GM06990 (cell line): Measurements from ENCODE around the gene IFI35.

Source experiments
- DNase-seq: peaks from one replicate; pipeline ENCODE4 v3.0.0-alpha.2; 2011; ENCODE audit not compliant: insufficient read length; ENCODE audit errors: extremely low read depth
- H3K27me3 ChIP-seq: replicated peaks from 2 replicates; pipeline ENCODE4 v1.6.0; 2011; ENCODE audit warnings: low read length; ENCODE audit not compliant: control insufficient read depth, insufficient read depth
- H3K36me3 ChIP-seq: 2 replicates; pipeline ENCODE4 v1.5.1; 2011; ENCODE audit warnings: low read length; ENCODE audit not compliant: control insufficient read depth, insufficient read depth
- H3K4me3 ChIP-seq: replicated peaks from 2 replicates; pipeline ENCODE4 v1.5.1; 2011; ENCODE audit warnings: low read depth, mild to moderate bottlenecking, control low read depth, low read length
- TF ChIP-seq, protein P1 (sequence below): IDR thresholded peaks from 2 replicates; pipeline ENCODE4 v1.5.1; 2011; ENCODE audit warnings: low read length, control low read depth, mild to moderate bottlenecking, inconsistent platforms; ENCODE audit not compliant: insufficient read depth, poor library complexity, severe bottlenecking

Gene IFI35

DNA sequence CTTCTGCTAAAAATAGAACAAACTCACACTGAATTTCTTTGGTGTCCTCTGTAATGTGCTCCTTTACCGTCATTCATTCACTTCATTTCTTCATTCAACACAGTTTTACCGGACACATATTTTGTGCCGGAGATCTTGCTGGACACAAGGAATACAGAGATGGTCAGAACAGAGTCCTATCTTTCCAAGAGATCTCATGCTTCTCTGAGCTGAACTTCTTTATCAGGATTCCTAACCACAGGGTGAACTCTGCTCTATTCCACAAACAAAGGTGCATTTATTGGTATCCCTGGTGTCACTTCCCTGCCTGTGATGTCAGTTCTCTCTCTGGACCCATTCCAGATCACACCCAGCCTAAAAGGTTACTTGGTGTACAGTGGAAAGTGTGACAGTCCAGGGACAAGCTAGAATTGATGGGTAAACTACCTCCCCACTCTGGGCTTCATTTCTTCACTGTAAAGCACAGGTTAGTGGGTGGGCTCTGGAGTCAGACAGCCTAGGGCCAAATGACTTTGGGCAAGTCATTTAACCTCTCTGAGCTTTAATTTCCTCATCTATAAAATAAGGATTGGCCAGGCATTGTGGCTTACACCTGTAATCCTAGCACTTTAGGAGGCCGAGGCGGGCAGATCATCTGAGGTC is 4.2 kb downstream of the IFI35 start:
- no peaks in the 10 kb centered on the region for H3K27me3 ChIP-seq
- H3K36me3 ChIP-seq = peaks cover 23% of the 10 kb centered on the region
- H3K4me3 ChIP-seq = no peak overlapping the region
- TF ChIP-seq, protein P1, sequence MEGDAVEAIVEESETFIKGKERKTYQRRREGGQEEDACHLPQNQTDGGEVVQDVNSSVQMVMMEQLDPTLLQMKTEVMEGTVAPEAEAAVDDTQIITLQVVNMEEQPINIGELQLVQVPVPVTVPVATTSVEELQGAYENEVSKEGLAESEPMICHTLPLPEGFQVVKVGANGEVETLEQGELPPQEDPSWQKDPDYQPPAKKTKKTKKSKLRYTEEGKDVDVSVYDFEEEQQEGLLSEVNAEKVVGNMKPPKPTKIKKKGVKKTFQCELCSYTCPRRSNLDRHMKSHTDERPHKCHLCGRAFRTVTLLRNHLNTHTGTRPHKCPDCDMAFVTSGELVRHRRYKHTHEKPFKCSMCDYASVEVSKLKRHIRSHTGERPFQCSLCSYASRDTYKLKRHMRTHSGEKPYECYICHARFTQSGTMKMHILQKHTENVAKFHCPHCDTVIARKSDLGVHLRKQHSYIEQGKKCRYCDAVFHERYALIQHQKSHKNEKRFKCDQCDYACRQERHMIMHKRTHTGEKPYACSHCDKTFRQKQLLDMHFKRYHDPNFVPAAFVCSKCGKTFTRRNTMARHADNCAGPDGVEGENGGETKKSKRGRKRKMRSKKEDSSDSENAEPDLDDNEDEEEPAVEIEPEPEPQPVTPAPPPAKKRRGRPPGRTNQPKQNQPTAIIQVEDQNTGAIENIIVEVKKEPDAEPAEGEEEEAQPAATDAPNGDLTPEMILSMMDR = no peak
- no peak for DNase-seq

DNA sequence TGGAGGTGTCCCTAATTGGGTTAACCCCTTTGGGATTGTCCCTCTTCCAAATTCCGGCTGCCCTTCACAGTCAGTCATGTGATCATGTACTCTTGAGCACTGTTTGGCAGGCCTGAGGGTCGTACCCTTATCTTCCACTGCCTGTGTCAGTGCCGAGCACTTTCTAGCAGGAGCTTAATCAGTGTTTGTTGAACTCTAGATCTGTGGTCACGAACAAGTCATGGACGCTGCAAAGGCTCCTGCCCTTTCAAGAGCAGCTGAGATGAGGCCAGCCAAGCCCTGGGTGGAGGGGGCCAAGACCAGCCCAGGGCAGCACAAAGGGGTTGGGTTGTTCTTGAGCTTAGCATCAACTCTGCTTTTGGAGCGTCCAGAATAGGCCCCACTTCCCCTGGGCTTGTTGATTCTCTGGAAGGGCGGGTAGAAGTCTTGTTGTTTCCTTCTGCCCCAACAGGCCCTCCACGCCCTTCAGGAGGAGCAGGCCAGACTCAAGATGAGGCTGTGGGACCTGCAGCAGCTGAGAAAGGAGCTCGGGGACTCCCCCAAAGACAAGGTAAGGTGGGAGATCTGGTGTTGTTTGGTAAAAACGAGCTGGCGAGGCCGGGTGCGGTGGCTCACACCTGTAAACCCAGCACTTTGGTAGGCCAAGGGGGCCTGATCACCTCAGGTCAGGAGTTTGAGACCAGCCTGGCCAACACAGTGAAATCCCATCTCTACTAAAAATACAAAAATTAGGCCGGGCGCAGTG is 5.3 kb downstream of the IFI35 start:
- H3K4me3 ChIP-seq = no peak overlapping the region
- TF ChIP-seq, protein P1 = no peak
- H3K27me3 ChIP-seq = no peaks in the 10 kb centered on the region
- DNase-seq = no peak
- H3K36me3 ChIP-seq = peaks cover 23% of the 10 kb centered on the region

DNA sequence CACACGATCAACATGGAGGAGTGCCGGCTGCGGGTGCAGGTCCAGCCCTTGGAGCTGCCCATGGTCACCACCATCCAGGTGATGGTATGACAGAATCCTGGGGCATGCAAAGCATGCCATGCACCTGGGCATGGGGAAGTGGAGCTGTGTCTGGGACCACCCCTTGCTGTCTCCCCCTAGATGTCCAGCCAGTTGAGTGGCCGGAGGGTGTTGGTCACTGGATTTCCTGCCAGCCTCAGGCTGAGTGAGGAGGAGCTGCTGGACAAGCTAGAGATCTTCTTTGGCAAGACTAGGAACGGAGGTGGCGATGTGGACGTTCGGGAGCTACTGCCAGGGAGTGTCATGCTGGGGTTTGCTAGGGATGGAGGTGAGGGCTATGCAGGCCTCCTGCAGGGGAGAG is 6.7 kb downstream of the IFI35 start:
- Histone ChIP-seq H3K36me3 (peaks cover 23% of the 10 kb centered on the region), H3K27me3 (no peaks in the 10 kb centered on the region), H3K4me3 (no peak overlapping the region)
- DNase-seq = no peak
- TF ChIP-seq, protein P1 = no peak

- peaks cover 23% of the 10 kb centered on the region for H3K36me3 ChIP-seq
- TF ChIP-seq, protein P1 = no peak
These were observed 7.5 kb downstream of the IFI35 start for GRCh38 chr17:43014020-43014648.

DNA sequence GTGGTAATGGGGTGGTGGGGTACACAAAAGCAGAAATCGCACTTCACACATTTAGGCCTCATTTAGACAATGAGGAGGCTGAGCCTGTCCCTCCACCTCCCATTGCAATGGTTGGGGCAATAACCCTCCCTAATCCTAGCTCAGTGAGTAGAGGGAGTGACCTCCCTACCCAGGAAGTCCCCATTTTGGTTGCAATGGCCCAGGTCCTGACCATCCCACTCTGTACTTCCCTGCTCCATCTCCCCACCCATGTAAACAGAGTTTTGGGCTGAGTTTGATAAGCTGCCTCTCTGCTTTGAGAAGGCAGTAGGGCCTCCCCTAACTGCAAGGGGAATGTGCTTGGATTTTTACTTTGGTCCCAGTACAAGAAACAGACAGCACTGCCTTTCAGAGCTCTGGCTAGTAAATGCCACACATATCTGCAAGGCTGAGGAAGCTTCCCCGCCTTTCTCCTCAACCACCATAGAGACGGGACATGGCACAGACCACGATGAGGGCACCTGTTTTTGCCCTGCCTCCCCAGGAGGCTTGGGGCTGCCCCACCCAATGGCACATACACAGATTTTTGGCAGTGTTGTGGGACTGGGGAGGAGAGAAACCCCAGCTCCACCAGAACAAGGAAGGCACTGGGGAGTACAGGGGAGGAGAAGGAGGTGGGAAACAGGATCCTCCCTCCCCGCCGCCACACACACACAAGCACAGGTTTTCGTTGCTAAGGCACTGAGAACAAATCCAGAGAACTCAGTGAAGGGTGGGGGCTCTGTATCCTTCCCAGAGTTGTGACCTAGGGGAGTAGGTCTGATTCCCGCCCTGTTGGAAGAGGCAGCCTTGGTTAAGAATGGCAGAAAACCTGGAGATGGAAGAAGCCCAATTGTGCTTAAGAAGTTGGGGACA is 8.3 kb downstream of the IFI35 start:
- Histone ChIP-seq H3K36me3 (peaks cover 23% of the 10 kb centered on the region), H3K4me3 (no peak overlapping the region), H3K27me3 (no peaks in the 10 kb centered on the region)
- TF ChIP-seq, protein P1 = no peak
- DNase-seq = no peak

More at GRCh38 chr17:43014020-43014648, 7.5 kb downstream of the IFI35 start:
- Histone ChIP-seq H3K27me3 (no peaks in the 10 kb centered on the region), H3K4me3 (no peak overlapping the region)
- DNase-seq = no peak
